Measurements from ENCODE around the gene CFAP61.

CFAP61 gene

DNA sequence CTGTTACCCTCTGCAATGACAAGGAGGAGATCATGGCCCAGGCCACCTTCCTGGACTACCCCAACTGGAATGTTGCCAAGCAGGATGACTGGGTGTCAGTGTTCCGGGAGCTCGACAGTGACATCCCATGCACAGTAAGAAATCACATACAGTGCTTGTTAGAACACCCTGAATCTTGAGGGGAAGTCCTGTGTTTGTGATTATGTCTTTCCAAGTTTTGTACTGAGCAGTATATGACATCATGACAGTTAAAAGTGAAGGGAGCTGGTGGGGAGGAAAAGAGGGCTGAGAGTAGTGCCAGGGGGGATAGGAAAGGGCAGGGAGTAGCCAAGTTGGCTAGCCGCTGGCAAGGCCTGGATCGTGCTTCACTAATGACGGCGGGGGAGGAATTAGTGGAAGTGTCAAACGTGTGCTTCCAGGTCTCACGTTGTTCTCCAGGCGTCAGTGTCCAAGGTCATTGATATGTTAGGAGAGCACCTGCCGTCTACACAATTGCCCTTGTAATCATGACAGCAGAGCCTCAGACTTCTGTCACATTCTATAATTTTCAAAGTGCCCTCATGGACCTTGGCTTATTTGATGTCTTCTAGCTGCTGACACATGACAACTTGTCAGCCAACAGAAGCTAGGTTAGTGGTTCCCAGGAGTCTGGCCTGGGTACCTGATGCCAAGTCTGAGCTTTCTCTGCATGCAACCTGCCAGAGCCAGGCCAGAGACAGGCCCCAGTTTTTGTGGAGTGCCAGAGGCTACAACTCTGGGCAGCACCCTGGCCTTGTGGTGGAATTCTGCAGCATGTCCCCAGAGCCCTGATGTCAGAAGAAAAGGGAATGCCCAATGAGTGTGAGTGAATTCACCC, 18.8 kb downstream of the CFAP61 start:
- Mint-ChIP-seq H3K9me3 (no peaks in the 10 kb centered on the region), H3K36me3 (ENCODE audit: low read depth) (no peaks in the 10 kb centered on the region), H3K27ac (no peak overlapping the region), H3K4me3 (no peak overlapping the region), H3K4me1 (ENCODE audit: low read depth) (no peaks in the 10 kb centered on the region), H3K27me3 (no peaks in the 10 kb centered on the region)

DNA sequence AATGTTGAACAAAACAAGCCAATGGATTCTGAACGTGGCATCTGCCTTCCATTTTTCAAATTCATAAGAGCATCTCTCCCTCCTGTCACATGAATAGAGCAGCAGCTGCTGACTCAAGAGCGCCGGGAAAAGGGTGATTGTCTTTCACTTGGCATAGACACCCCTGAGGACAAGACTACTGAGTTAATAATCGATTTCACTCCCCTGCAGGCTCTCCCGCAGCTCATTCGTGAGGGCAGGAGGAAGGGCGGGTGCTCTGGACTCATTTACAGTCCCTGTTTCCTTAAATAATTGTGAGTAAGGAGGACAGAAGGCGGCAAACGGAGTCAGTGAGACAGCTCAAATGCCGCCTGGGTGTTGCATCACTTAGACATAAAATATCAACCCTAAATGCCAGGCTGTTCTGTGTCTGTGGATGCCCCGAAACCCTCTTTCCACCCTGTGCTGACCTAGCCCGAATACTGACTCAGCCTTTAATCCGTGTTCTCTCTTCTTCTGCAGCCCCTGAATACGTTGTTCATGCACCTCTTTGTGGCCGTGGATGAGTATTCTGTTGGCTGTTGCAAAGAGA, 21.6 kb downstream of the CFAP61 start:
- no peaks in the 10 kb centered on the region for H3K9me3 Mint-ChIP-seq
- no peak overlapping the region for H3K27ac Mint-ChIP-seq
- no peak overlapping the region for H3K4me3 Mint-ChIP-seq
- H3K27me3 Mint-ChIP-seq = no peaks in the 10 kb centered on the region
- H3K4me1 Mint-ChIP-seq (ENCODE audit: low read depth) = no peaks in the 10 kb centered on the region
- no peaks in the 10 kb centered on the region for H3K36me3 Mint-ChIP-seq (ENCODE audit: low read depth)

DNA sequence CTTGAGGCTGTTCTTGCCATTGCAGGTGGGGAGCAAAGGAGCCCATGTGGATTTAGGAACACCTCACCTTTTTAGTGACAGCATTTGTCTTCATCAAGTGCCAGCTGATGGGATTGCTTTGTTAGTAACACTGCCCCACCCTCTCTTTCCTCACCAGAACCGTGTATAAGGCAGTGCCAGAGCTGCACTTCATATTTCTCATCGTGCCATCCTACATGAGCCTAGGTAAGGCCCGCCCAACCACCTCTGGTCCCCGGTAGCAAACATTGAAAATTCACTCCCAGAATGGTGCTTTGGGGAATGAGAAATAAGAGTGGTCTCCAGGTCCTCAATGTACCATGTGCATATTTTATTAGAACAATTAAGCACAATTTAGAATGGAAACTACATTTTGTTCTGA, 22.7 kb downstream of the CFAP61 start:
- no peak overlapping the region for H3K27ac Mint-ChIP-seq
- no peak overlapping the region for H3K4me3 Mint-ChIP-seq
- no peaks in the 10 kb centered on the region for H3K9me3 Mint-ChIP-seq
- H3K4me1 Mint-ChIP-seq (ENCODE audit: low read depth) = no peaks in the 10 kb centered on the region
- peaks cover 3% of the 10 kb centered on the region for H3K27me3 Mint-ChIP-seq
- H3K36me3 Mint-ChIP-seq (ENCODE audit: low read depth) = no peaks in the 10 kb centered on the region

GRCh38 chr20:20076297-20077065, 24.1 kb downstream of the CFAP61 start:
- H3K36me3 Mint-ChIP-seq (ENCODE audit: low read depth) = no peaks in the 10 kb centered on the region
- H3K27ac Mint-ChIP-seq = no peak overlapping the region

GRCh38 chr20:20078041-20078440, 25.7 kb downstream of the CFAP61 start:
- H3K27ac Mint-ChIP-seq = no peak overlapping the region
- no peaks in the 10 kb centered on the region for H3K36me3 Mint-ChIP-seq (ENCODE audit: low read depth)
- no peak overlapping the region for H3K4me3 Mint-ChIP-seq
- peaks cover 16% of the 10 kb centered on the region for H3K27me3 Mint-ChIP-seq
- H3K9me3 Mint-ChIP-seq = no peaks in the 10 kb centered on the region
- H3K4me1 Mint-ChIP-seq (ENCODE audit: low read depth) = no peaks in the 10 kb centered on the region

More at GRCh38 chr20:20076297-20077065, 24.1 kb downstream of the CFAP61 start:
- no peaks in the 10 kb centered on the region for H3K9me3 Mint-ChIP-seq
- H3K27me3 Mint-ChIP-seq = peaks cover 4% of the 10 kb centered on the region
- H3K4me1 Mint-ChIP-seq (ENCODE audit: low read depth) = no peaks in the 10 kb centered on the region
- no peak overlapping the region for H3K4me3 Mint-ChIP-seq

- Mint-ChIP-seq H3K4me3 (no peak overlapping the region), H3K27ac (no peak overlapping the region), H3K27me3 (peaks cover 16% of the 10 kb centered on the region), H3K9me3 (no peaks in the 10 kb centered on the region), H3K36me3 (ENCODE audit: low read depth) (no peaks in the 10 kb centered on the region), H3K4me1 (ENCODE audit: low read depth) (peaks cover 4% of the 10 kb centered on the region)
Measured at GRCh38 chr20:20079102-20079784, 26.9 kb downstream of the CFAP61 start.

DNA sequence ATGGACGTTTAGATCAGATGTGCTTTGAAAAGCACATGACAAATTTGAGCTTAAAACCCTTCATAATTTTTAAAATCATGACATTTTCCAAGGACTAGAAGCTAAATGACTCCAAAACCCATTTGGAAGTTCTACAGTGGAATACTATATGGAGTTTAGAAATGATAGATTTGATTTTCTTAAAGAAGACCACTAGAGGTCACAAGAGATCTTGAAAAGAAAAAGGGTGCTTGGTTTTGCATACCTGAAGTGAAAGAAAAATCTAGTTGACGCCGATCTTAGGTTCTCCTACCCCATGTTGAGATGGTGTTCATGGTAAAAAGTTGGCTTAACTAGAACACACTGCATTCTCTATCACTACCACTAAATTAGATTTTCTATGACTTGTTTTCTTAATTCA, 31.5 kb downstream of the CFAP61 start:
- peaks cover 8% of the 10 kb centered on the region for H3K4me1 Mint-ChIP-seq (ENCODE audit: low read depth)
- no peak overlapping the region for H3K27ac Mint-ChIP-seq
- H3K36me3 Mint-ChIP-seq (ENCODE audit: low read depth) = no peaks in the 10 kb centered on the region
- H3K9me3 Mint-ChIP-seq = no peaks in the 10 kb centered on the region
- peaks cover 16% of the 10 kb centered on the region for H3K27me3 Mint-ChIP-seq
- H3K4me3 Mint-ChIP-seq = peak overlapping the region; percentile 62

GRCh38 chr20:20084296-20084752, 32.0 kb downstream of the CFAP61 start:
- no peaks in the 10 kb centered on the region for H3K36me3 Mint-ChIP-seq (ENCODE audit: low read depth)
- H3K4me3 Mint-ChIP-seq = peak overlapping the region; percentile 62
- peaks cover 12% of the 10 kb centered on the region for H3K27me3 Mint-ChIP-seq
- no peaks in the 10 kb centered on the region for H3K9me3 Mint-ChIP-seq
- no peak overlapping the region for H3K27ac Mint-ChIP-seq
- peaks cover 8% of the 10 kb centered on the region for H3K4me1 Mint-ChIP-seq (ENCODE audit: low read depth)

DNA sequence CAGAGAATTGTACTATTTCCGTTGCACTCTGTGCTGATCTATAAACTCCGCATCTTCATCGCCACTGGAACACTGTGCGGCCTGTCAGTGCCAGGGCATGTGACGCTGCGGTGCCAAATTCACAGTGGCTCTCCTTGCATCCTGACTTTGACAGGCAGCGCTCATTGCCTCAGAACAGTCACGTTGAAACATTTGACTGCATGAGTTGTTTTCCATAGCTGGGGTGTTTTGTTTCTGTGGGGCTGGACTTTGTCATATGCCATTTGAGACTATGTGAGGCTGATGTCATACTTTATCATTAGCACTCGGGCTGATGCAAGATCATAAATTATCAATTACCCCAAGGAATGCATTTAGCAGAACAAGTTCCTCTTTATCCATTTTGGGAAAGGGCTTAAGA, 32.7 kb downstream of the CFAP61 start:
- peaks cover 8% of the 10 kb centered on the region for H3K4me1 Mint-ChIP-seq (ENCODE audit: low read depth)
- no peak overlapping the region for H3K27ac Mint-ChIP-seq
- no peak overlapping the region for H3K4me3 Mint-ChIP-seq
- H3K27me3 Mint-ChIP-seq = peaks cover 12% of the 10 kb centered on the region
- no peaks in the 10 kb centered on the region for H3K9me3 Mint-ChIP-seq
- no peaks in the 10 kb centered on the region for H3K36me3 Mint-ChIP-seq (ENCODE audit: low read depth)

GRCh38 chr20:20085812-20086211, 33.5 kb downstream of the CFAP61 start:
- H3K4me3 Mint-ChIP-seq = no peak overlapping the region
- no peaks in the 10 kb centered on the region for H3K36me3 Mint-ChIP-seq (ENCODE audit: low read depth)
- H3K9me3 Mint-ChIP-seq = no peaks in the 10 kb centered on the region
- peaks cover 12% of the 10 kb centered on the region for H3K27me3 Mint-ChIP-seq
- peaks cover 8% of the 10 kb centered on the region for H3K4me1 Mint-ChIP-seq (ENCODE audit: low read depth)
- no peak overlapping the region for H3K27ac Mint-ChIP-seq

DNA sequence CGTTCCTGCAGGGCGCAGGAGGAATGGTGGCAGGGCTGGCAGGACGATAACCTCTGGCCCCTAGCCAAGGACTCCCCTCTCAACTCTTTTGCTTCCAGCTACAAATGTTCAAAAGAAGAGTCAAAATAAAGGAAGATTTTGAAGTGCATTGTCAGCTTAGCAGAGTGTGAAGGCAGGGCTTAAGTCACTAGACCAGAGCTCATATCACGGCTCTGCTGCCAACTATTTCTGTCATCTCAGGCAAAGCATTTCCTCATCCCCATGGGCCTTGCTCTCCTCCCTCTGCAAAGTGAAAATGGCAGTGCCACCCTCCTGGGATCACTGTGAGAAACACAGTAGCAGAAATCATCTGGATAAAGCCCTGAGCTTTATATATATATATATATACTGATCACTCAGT, 36.7 kb downstream of the CFAP61 start:
- Mint-ChIP-seq H3K4me3 (no peak overlapping the region), H3K4me1 (ENCODE audit: low read depth) (peaks cover 6% of the 10 kb centered on the region), H3K9me3 (no peaks in the 10 kb centered on the region), H3K27ac (no peak overlapping the region), H3K27me3 (no peaks in the 10 kb centered on the region), H3K36me3 (ENCODE audit: low read depth) (no peaks in the 10 kb centered on the region)

DNA sequence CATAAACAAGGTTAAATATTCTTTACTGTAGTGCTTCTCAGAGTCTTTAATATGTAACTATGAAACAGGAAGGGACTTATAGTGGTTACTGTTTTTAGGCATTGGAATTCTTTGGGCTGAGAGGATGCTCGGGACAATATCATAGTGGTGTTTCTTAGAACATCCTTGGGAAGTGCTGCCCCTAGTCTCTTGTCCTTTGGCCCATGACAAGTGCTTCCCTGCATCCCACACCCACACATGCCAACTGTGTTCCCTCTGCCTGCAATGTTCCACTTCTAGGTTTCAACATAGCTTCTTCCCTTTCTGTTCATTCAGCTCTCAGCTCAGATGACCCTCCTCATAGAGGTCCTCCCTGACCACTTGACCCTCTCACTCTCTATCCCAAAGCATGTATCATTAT, 37.6 kb downstream of the CFAP61 start:
- H3K4me1 Mint-ChIP-seq (ENCODE audit: low read depth) = no peaks in the 10 kb centered on the region
- H3K27me3 Mint-ChIP-seq = peaks cover under 1% of the 10 kb centered on the region
- H3K36me3 Mint-ChIP-seq (ENCODE audit: low read depth) = no peaks in the 10 kb centered on the region
- H3K27ac Mint-ChIP-seq = no peak overlapping the region
- H3K9me3 Mint-ChIP-seq = no peaks in the 10 kb centered on the region
- no peak overlapping the region for H3K4me3 Mint-ChIP-seq

DNA sequence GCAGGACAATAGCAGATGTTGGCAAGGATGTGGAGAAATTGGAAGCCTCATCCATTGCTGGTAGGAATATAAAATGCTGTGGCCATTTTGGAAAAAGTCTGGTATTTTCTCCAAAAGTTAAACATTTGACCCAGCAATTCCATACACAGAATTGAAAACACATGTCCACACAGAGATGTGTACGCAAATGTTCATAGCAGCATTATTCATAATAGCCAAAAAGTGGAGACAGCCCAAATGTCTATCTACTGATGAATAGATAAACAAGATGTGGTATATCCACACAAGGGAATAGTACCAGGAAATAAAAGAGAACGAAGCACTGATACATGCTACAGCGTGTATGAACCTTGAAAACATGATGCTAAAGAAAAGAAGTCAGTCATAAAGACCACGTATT, 40.5 kb downstream of the CFAP61 start:
- Mint-ChIP-seq H3K27ac (no peak overlapping the region), H3K4me3 (no peak overlapping the region), H3K27me3 (peaks cover 7% of the 10 kb centered on the region), H3K4me1 (ENCODE audit: low read depth) (no peaks in the 10 kb centered on the region), H3K9me3 (no peaks in the 10 kb centered on the region), H3K36me3 (ENCODE audit: low read depth) (no peaks in the 10 kb centered on the region)

- H3K4me1 Mint-ChIP-seq (ENCODE audit: low read depth) = no peaks in the 10 kb centered on the region
- no peak overlapping the region for H3K4me3 Mint-ChIP-seq
- H3K27ac Mint-ChIP-seq = no peak overlapping the region
- H3K9me3 Mint-ChIP-seq = no peaks in the 10 kb centered on the region
- H3K27me3 Mint-ChIP-seq = peaks cover 7% of the 10 kb centered on the region
- H3K36me3 Mint-ChIP-seq (ENCODE audit: low read depth) = no peaks in the 10 kb centered on the region
Measured at GRCh38 chr20:20094410-20094809, 42.1 kb downstream of the CFAP61 start.

Data from stimulated activated naive CD8-positive, alpha-beta T cell treated with anti-CD3 and anti-CD28 coated beads, Interleukin-15, Interleukin-2, amounts not matched to agents 100 ng/mL and 50 ng/mL, for 24 hours (primary cell).